HepG2 (cell line): ENCODE measurements around the gene ZFYVE28. TPM values are rescaled to one million over a fixed set of nuclear protein-coding genes. Genes with fewer than 3 reads are reported as not detected.

Experiments used
- MAFF ChIP-seq: IDR thresholded peaks from 2 replicates; pipeline ENCODE4 v1.6.1; 2011; ENCODE audit warnings: low read depth, low read length, improper control_type of control experiment
- MAFK ChIP-seq, 2 experiments: IDR thresholded peaks in 1 of 2; conservative IDR thresholded peaks in 1 of 2; 2 replicates each; pipeline ENCODE4 v1.6.1; 2011; ENCODE audit warnings: improper control_type of control experiment in 2 of 2, low read length in 2 of 2
- RARG ChIP-seq: sonication (generic); formaldehyde crosslinking; IDR thresholded peaks from 2 replicates; pipeline ENCODE4 v1.4.0; 2020; ENCODE audit warnings: low read depth, mild to moderate bottlenecking, missing genetic modification reagents
- SAP130 ChIP-seq: IDR thresholded peaks from 2 replicates; pipeline ENCODE4 v1.6.1; 2016; ENCODE audit warnings: low read depth
- SIX4 ChIP-seq: sonication (generic); formaldehyde crosslinking; IDR thresholded peaks from 2 replicates; pipeline ENCODE4 v1.4.0; 2020; ENCODE audit warnings: missing genetic modification reagents
- STAG1 ChIP-seq: sonication (generic); formaldehyde crosslinking; IDR thresholded peaks from 2 replicates; pipeline ENCODE4 v1.4.0; 2020; ENCODE audit warnings: missing genetic modification reagents
- ZBTB49 ChIP-seq: sonication (generic); formaldehyde crosslinking; IDR thresholded peaks from 2 replicates; pipeline ENCODE4 v1.4.0; 2020; ENCODE audit warnings: missing genetic modification reagents, borderline replicate concordance
- ZNF800 ChIP-seq: sonication (generic); formaldehyde crosslinking; IDR thresholded peaks from 2 replicates; pipeline ENCODE4 v1.4.0; 2020; ENCODE audit warnings: missing genetic modification reagents
- polyA plus RNA-seq, 8 experiments: library from polyadenylated mRNA; depleted of rRNA in 3 of 8; stranded (reverse) in 7 of 8; unstranded in 1 of 8; fragments of >200 nt; fragmentation: Illumina TruSeq in 4 of 8; extraction: Trizol in 4 of 8; gene quantifications; 2 replicates each; pipeline versions ENCODE4 v1.2.1 to v1.2.3, GENCODE V29; 2011 to 2016; ENCODE audit warnings: low read depth in 4 of 8, missing spikeins in 1 of 8, mixed read lengths in 1 of 8; ENCODE audit not compliant: insufficient read depth in 1 of 8
- total RNA-seq, 5 experiments: library from RNA; depleted of rRNA; stranded (reverse); fragments of >200 nt; fragmentation: Illumina TruSeq; extraction: Trizol; gene quantifications; 2 replicates each; pipeline ENCODE4 v1.2.3, GENCODE V29; 2016; ENCODE audit warnings: low read depth in 1 of 5

Gene ZFYVE28
- total and polyA plus RNA-seq, 2 of the 13 experiments (the other 11 are each of a cell fraction or from before 2014, with no cell fraction given): 0.12 to 0.22 TPM

- TF ChIP-seq ZBTB49 (CRISPR knock-in tag): no peak
- no peak for TF ChIP-seq SIX4 (CRISPR knock-in tag)
- TF ChIP-seq ZNF800 (CRISPR knock-in tag): no peak
- peak; percentile 38; the same call in 1 of the 2 replicates for TF ChIP-seq STAG1
- TF ChIP-seq MAFK (conservative IDR thresholded peaks at IDR 0.05 in 1 of 2, IDR thresholded peaks at IDR 0.05 in 1 of 2; ENCODE audit: low read length in 2 of 2): peak; percentile 48 to 56
- TF ChIP-seq MAFF: peak; percentile 48; the same call in 1 of the 2 replicates
- TF ChIP-seq SAP130 (CRISPR knock-in tag): no peak
- TF ChIP-seq RARG (CRISPR knock-in tag): no peak
These were observed 174.6 kb downstream of the ZFYVE28 start (continued) for GRCh38 chr4:2243681-2244380.
